ENCODE results near the gene TMEM100.

Gene TMEM100

GRCh38 chr17:55722742-55723487 is at the start of gene TMEM100:
Gene TMEM100, minus strand, starts transcription at chr17:55722864. Its CDS starts 1,794 bp downstream, at chr17:55721070.
- no peak for DNase-seq

- DNase-seq, result no peak
These were observed 49.4 kb upstream of the TMEM100 start for GRCh38 chr17:55772086-55772485.

GRCh38 chr17:55770196-55770870 is 47.7 kb upstream of the TMEM100 start:
- peak; percentile 17 for DNase-seq

- no peak for DNase-seq
These were observed 46.9 kb upstream of the TMEM100 start for GRCh38 chr17:55769625-55770000.

GRCh38 chr17:55768936-55769624 is 46.4 kb upstream of the TMEM100 start:
- DNase-seq, result no peak

GRCh38 chr17:55765472-55765871 is 42.8 kb upstream of the TMEM100 start:
- DNase-seq, result no peak

GRCh38 chr17:55764610-55765009 is 41.9 kb upstream of the TMEM100 start:
- DNase-seq, result no peak

- no peak for DNase-seq
These were observed 41.2 kb upstream of the TMEM100 start for GRCh38 chr17:55763856-55764255.

- no peak for DNase-seq
These were observed 39.6 kb upstream of the TMEM100 start for GRCh38 chr17:55762086-55762858.

GRCh38 chr17:55760643-55761355 is 38.1 kb upstream of the TMEM100 start:
- DNase-seq, result no peak

GRCh38 chr17:55758171-55758570 is 35.5 kb upstream of the TMEM100 start:
- DNase-seq, result no peak

- DNase-seq, result no peak
These were observed 35.0 kb upstream of the TMEM100 start for GRCh38 chr17:55757659-55758058.

- DNase-seq, result no peak
These were observed 34.0 kb upstream of the TMEM100 start for GRCh38 chr17:55756689-55757088.

- no peak for DNase-seq
These were observed 29.1 kb upstream of the TMEM100 start for GRCh38 chr17:55751720-55752250.

GRCh38 chr17:55750750-55751657 is 28.3 kb upstream of the TMEM100 start, which contains the start of gene PCTP:
Gene PCTP, plus strand, starts transcription at chr17:55751051. Its CDS starts 53 bp downstream, at chr17:55751104.
- DNase-seq, result peak; percentile 92

- no peak for DNase-seq
These were observed 27.3 kb upstream of the TMEM100 start for GRCh38 chr17:55749985-55750384.

- no peak for DNase-seq
These were observed 26.2 kb upstream of the TMEM100 start for GRCh38 chr17:55748841-55749240.

GRCh38 chr17:55747209-55747608 is 24.5 kb upstream of the TMEM100 start:
- DNase-seq, result no peak

- no peak for DNase-seq
These were observed 23.8 kb upstream of the TMEM100 start for GRCh38 chr17:55746466-55746865.

- DNase-seq, result no peak
These were observed 22.6 kb upstream of the TMEM100 start for GRCh38 chr17:55745258-55745657.

Data from activated CD4-positive, alpha-beta T cell treated with anti-CD3 and anti-CD28 coated beads, Interleukin-2, Interleukin-6, amounts not matched to agents 100 ng/mL and 50 ng/mL, durations not matched to agents 16 hours and 8 hours (primary cell).